HL-60 (cell line): ENCODE results near the gene NPTXR.
A peak's percentile ranks its signal among the peaks of the same experiment; 100 is the strongest.

Source experiments
- DNase-seq, 2 experiments: peaks; one replicate each; pipeline ENCODE4 v3.0.0-alpha.2; 2010 to 2020; ENCODE audit warnings: low read depth in 1 of 2, low spot score in 1 of 2
- H3K27ac ChIP-seq: fragments of 250-450 bp; sonication (Bioruptor Pico); replicated peaks from 2 replicates; pipeline ENCODE4 v1.5.1; 2020; ENCODE audit warnings: mild to moderate bottlenecking, moderate library complexity
- H3K27me3 ChIP-seq: fragments of 250-450 bp; sonication (Bioruptor Pico); 2 replicates; pipeline ENCODE4 v1.5.1; 2021; ENCODE audit warnings: mild to moderate bottlenecking, moderate library complexity; ENCODE audit not compliant: insufficient read depth, poor library complexity, severe bottlenecking
- H3K4me3 ChIP-seq: replicated peaks from 2 replicates; pipeline ENCODE4 v1.5.1; 2011; ENCODE audit warnings: mild to moderate bottlenecking, control low read depth, low read length; ENCODE audit not compliant: insufficient read depth
- CTCF ChIP-seq: IDR thresholded peaks from one replicate; pipeline ENCODE4 v1.5.1; 2011; ENCODE audit warnings: low read length, control low read depth, inconsistent platforms; ENCODE audit not compliant: insufficient read depth
- GABPA ChIP-seq: IDR thresholded peaks from 2 replicates; pipeline ENCODE4 v1.6.1; 2012; ENCODE audit warnings: low read depth
- POLR2AphosphoS5 ChIP-seq: IDR thresholded peaks from 2 replicates; pipeline ENCODE4 v1.6.1; 2012; ENCODE audit warnings: low read depth
- SPI1 ChIP-seq: IDR thresholded peaks from 2 replicates; pipeline ENCODE4 v1.6.1; 2012; ENCODE audit warnings: low read depth, mild to moderate bottlenecking, borderline replicate concordance
- TF ChIP-seq, protein P1 (sequence below): IDR thresholded peaks from 2 replicates; pipeline ENCODE4 v1.6.1; 2012; ENCODE audit warnings: low read depth; ENCODE audit not compliant: insufficient replicate concordance

The NPTXR gene

GRCh38 chr22:38784035-38784434 lies 59.8 kb downstream of the NPTXR start:
- H3K4me3 ChIP-seq: no peak overlapping the region
- no peak for TF ChIP-seq SPI1
- TF ChIP-seq CTCF: no peak
- TF ChIP-seq GABPA: no peak
- TF ChIP-seq, protein P1, sequence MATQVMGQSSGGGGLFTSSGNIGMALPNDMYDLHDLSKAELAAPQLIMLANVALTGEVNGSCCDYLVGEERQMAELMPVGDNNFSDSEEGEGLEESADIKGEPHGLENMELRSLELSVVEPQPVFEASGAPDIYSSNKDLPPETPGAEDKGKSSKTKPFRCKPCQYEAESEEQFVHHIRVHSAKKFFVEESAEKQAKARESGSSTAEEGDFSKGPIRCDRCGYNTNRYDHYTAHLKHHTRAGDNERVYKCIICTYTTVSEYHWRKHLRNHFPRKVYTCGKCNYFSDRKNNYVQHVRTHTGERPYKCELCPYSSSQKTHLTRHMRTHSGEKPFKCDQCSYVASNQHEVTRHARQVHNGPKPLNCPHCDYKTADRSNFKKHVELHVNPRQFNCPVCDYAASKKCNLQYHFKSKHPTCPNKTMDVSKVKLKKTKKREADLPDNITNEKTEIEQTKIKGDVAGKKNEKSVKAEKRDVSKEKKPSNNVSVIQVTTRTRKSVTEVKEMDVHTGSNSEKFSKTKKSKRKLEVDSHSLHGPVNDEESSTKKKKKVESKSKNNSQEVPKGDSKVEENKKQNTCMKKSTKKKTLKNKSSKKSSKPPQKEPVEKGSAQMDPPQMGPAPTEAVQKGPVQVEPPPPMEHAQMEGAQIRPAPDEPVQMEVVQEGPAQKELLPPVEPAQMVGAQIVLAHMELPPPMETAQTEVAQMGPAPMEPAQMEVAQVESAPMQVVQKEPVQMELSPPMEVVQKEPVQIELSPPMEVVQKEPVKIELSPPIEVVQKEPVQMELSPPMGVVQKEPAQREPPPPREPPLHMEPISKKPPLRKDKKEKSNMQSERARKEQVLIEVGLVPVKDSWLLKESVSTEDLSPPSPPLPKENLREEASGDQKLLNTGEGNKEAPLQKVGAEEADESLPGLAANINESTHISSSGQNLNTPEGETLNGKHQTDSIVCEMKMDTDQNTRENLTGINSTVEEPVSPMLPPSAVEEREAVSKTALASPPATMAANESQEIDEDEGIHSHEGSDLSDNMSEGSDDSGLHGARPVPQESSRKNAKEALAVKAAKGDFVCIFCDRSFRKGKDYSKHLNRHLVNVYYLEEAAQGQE: no peak
- no peak for TF ChIP-seq POLR2AphosphoS5
- H3K27ac ChIP-seq: no peak overlapping the region
- no peaks in the 10 kb centered on the region for H3K27me3 ChIP-seq
- no peak for DNase-seq

- Histone ChIP-seq H3K27me3 (no peaks in the 10 kb centered on the region), H3K4me3 (no peak overlapping the region), H3K27ac (no peak overlapping the region)
- TF ChIP-seq, protein P1: no peak
- TF ChIP-seq GABPA (no peak), CTCF (no peak), POLR2AphosphoS5 (no peak), SPI1 (no peak)
- no peak for DNase-seq
Observed at GRCh38 chr22:38783095-38783615, 60.7 kb downstream of the NPTXR start.

DNA sequence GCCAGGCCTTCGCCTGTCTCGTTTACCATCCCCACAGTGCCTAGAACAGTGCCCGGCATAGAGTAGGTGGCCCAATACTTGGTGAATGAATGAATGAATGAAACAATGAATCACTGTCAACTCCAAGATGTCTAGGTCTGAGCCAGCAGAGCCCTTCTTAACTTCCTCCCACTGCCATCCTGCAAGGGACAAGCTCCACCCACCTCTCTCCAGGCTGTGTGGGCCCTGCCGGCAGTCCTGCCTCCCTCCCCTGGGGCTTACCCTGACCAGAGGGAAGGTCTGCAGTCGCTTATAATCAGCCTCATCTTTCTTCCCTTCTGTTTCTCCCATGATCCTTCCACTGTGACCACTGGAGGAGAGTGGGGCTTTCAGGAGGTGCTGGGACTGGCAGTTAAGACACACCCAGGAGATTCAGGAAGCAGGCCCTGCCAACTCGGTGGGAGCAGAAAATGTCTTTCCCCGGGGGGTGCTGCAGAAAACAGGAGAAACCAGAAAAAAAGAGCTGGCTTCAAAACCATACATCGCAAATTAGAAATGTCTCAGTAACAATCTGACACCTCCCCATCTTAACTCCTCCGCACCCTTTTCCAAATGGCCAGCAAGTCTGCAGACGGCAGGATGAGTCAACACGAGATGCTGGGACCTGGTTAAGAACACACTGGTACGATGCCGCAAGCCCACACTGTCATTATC lies 61.3 kb downstream of the NPTXR start:
- no peak overlapping the region for H3K4me3 ChIP-seq
- H3K27ac ChIP-seq: peak overlapping the region; percentile 20; the same call in 1 of the 2 replicates
- no peak for TF ChIP-seq CTCF
- no peak for TF ChIP-seq GABPA
- TF ChIP-seq, protein P1: no peak
- peak; percentile 39 to 63 for DNase-seq
- H3K27me3 ChIP-seq: no peaks in the 10 kb centered on the region
